Keratinocyte (primary cell): Measurements from ENCODE around the gene EWSR1. TPM values are rescaled to one million over a fixed set of nuclear protein-coding genes. Genes with fewer than 3 reads are reported as not detected.
"Not testable (repeated sequence)": the region's sequence is repeated elsewhere in the genome, so short reads cannot be mapped to it uniquely, and the experiment has no call there.

Experiments used
- DNase-seq: peaks from one replicate; pipeline ENCODE4 v3.0.0-alpha.2; 2011; ENCODE audit warnings: low read depth, missing footprints, low spot score
- FAIRE-seq: peaks from 2 replicates; lab custom pipeline; 2011; peaks lifted over from hg19 to GRCh38; lab: Jason Lieb, UNC
- H2AFZ ChIP-seq: 2 replicates; pipeline ENCODE4 v1.6.0; 2012; ENCODE audit warnings: low read length, control low read depth, inconsistent platforms; ENCODE audit not compliant: control insufficient read depth
- H3K27ac ChIP-seq: 2 replicates; pipeline ENCODE4 v1.5.1; 2011; ENCODE audit warnings: low read length; ENCODE audit not compliant: control insufficient read depth, insufficient read depth
- H3K27me3 ChIP-seq: 3 replicates; pipeline ENCODE4 v1.6.0; 2011; ENCODE audit warnings: low read length; ENCODE audit not compliant: control insufficient read depth, insufficient read depth; ENCODE audit errors: extremely low read depth
- H3K36me3 ChIP-seq, 2 experiments: 2 replicates in 1 of 2; 3 replicates in 1 of 2; pipeline ENCODE4 v1.5.1; 2011; ENCODE audit warnings: low read length in 2 of 2, mild to moderate bottlenecking in 1 of 2; ENCODE audit not compliant: control insufficient read depth in 2 of 2, insufficient read depth in 2 of 2; ENCODE audit errors: extremely low read depth in 1 of 2
- H3K4me1 ChIP-seq: 3 replicates; pipeline ENCODE4 v1.5.1; 2011; ENCODE audit warnings: low read length; ENCODE audit not compliant: control insufficient read depth, insufficient read depth; ENCODE audit errors: extremely low read depth
- H3K4me2 ChIP-seq: 3 replicates; pipeline ENCODE4 v1.6.0; 2011; ENCODE audit warnings: low read depth, low read length; ENCODE audit not compliant: control insufficient read depth, insufficient read depth; ENCODE audit errors: extremely low read depth
- H3K4me3 ChIP-seq, 3 experiments: fragments of 200-600 bp in 1 of 3; sonication (generic) in 1 of 3; 2 replicates in 2 of 3; 3 replicates in 1 of 3; pipeline ENCODE4 v1.5.1; 2011 to 2016; ENCODE audit warnings: low read length in 3 of 3, mild to moderate bottlenecking in 3 of 3, control low read depth in 2 of 3, inconsistent platforms in 1 of 3, low read depth in 1 of 3, mixed read lengths in 1 of 3, mixed run types in 1 of 3, moderate library complexity in 1 of 3; ENCODE audit not compliant: control insufficient read depth in 2 of 3, insufficient read depth in 2 of 3; ENCODE audit errors: extremely low read depth in 1 of 3
- H3K79me2 ChIP-seq: 2 replicates; pipeline ENCODE4 v1.6.0; 2012; ENCODE audit warnings: low read length; ENCODE audit not compliant: control insufficient read depth, insufficient read depth
- H3K9ac ChIP-seq: 3 replicates; pipeline ENCODE4 v1.6.0; 2011; ENCODE audit warnings: low read length; ENCODE audit not compliant: control insufficient read depth, insufficient read depth; ENCODE audit errors: extremely low read depth
- H3K9me1 ChIP-seq: 3 replicates; pipeline ENCODE4 v1.6.0; 2011; ENCODE audit warnings: low read length; ENCODE audit not compliant: control insufficient read depth, insufficient read depth; ENCODE audit errors: extremely low read depth
- H3K9me3 ChIP-seq: 2 replicates; pipeline ENCODE4 v1.5.1; 2012; ENCODE audit warnings: low read depth, low read length; ENCODE audit not compliant: control insufficient read depth
- H4K20me1 ChIP-seq: 3 replicates; pipeline ENCODE4 v1.6.0; 2011; ENCODE audit warnings: low read length; ENCODE audit not compliant: control insufficient read depth, insufficient read depth; ENCODE audit errors: extremely low read depth
- EZH2 ChIP-seq: IDR thresholded peaks from one replicate; pipeline ENCODE4 v1.6.1; 2012; ENCODE audit warnings: inconsistent platforms, mild to moderate bottlenecking, low read length, moderate library complexity
- dilution Hi-C: fragments of 300-500 bp; cut with MboI; formaldehyde crosslinking; loops from one replicate; pipeline ENCODE4 v1.7.0; 2020; ENCODE audit warnings: low sequenced_read_pairs; ENCODE audit not compliant: extremely low pct_ligation_motif_present
- polyA minus RNA-seq, 3 experiments: library from RNA; depleted of rRNA, polyadenylated mRNA; stranded (reverse); fragments of >200 nt; gene quantifications; 1 replicate in 1 of 3; 2 replicates in 1 of 3; 3 replicates in 1 of 3; pipeline ENCODE4 v1.2.3, GENCODE V29; 2011
- polyA plus RNA-seq, 5 experiments: library from polyadenylated mRNA; depleted of rRNA in 3 of 5; stranded (reverse) in 3 of 5; stranded (forward) in 1 of 5; unstranded in 1 of 5; fragments of >200 nt; gene quantifications; 1 replicate in 1 of 5; 2 replicates in 3 of 5; 3 replicates in 1 of 5; pipeline versions ENCODE4 v1.2.1 to v1.2.3, GENCODE V29; 2011 to 2012; ENCODE audit warnings: missing spikeins in 2 of 5, low read depth in 1 of 5, low replicate concordance in 1 of 5
- TF ChIP-seq, protein P1 (sequence below), 3 experiments: IDR thresholded peaks in 1 of 3; conservative IDR thresholded peaks in 1 of 3; optimal IDR thresholded peaks in 1 of 3; 2 replicates in 2 of 3; 3 replicates in 1 of 3; pipeline versions ENCODE3 to v1.5.1; 2011; ENCODE audit warnings: low read length in 3 of 3, mild to moderate bottlenecking in 3 of 3, moderate library complexity in 2 of 3, control low read depth in 1 of 3, inconsistent platforms in 1 of 3; ENCODE audit not compliant: insufficient read depth in 2 of 3; ENCODE audit errors: extremely low read depth in 1 of 3

Gene EWSR1, protein sequence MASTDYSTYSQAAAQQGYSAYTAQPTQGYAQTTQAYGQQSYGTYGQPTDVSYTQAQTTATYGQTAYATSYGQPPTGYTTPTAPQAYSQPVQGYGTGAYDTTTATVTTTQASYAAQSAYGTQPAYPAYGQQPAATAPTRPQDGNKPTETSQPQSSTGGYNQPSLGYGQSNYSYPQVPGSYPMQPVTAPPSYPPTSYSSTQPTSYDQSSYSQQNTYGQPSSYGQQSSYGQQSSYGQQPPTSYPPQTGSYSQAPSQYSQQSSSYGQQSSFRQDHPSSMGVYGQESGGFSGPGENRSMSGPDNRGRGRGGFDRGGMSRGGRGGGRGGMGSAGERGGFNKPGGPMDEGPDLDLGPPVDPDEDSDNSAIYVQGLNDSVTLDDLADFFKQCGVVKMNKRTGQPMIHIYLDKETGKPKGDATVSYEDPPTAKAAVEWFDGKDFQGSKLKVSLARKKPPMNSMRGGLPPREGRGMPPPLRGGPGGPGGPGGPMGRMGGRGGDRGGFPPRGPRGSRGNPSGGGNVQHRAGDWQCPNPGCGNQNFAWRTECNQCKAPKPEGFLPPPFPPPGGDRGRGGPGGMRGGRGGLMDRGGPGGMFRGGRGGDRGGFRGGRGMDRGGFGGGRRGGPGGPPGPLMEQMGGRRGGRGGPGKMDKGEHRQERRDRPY
- polyA plus RNA-seq: 245 to 280 TPM (median 257 TPM) in 3 replicates
- 108 TPM for polyA plus RNA-seq (2011; ENCODE audit: low read depth)
- 146 and 159 TPM in 2 replicates for polyA plus RNA-seq (2011; cell fraction: cytosol; rRNA removed)
- polyA plus RNA-seq (2011; cell fraction: nucleus; rRNA removed): 475 and 506 TPM in 2 replicates
- 97.0 and 325 TPM in 2 replicates for polyA plus RNA-seq (2012; ENCODE audit: low replicate concordance)
- polyA minus RNA-seq: 384 to 460 TPM (median 413 TPM) in 3 replicates
- 154 TPM for polyA minus RNA-seq (2011; cell fraction: cytosol; rRNA and poly(A)+ RNA removed)
- 92.0 and 156 TPM in 2 replicates for polyA minus RNA-seq (2011; cell fraction: nucleus; rRNA and poly(A)+ RNA removed)

DNA sequence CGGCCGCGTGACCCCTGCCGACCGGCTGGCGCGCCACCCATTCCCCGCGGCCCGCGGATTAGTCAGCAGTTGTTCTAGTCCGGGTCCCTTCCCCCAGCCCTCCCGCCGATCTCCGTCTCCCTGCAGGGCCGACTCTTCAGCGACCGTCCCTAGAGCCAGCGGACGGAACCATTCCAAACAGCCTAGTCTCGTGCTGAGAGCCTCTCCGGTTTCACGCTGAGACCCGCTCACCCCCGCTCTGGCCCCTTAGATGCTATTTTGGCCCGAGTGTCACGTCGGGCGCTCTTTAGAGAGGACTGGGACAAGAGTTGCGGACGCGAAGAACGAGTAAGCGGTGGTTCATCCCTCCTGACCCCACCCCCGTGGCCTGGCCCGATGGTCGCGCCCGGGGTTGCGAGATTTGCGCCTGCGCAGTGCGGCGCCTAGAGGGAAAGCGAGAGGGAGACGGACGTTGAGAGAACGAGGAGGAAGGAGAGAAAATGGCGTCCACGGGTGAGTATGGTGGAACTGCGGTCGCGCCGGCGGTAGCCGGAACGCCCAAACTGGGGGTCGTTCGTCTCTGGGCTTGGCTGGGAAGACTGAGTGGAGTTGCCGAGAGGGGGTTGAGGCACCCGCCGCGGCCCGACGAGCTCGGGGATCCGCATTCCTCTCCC, at the start of gene EWSR1, which contains the start of gene RHBDD3:
Gene EWSR1 (plus strand): TSS at position 411 of the 653 bp plus-strand sequence. CDS start 69 bp downstream, at position 480.
Gene RHBDD3 (minus strand): TSS at position 124 of the 653 bp plus-strand sequence. CDS start 2,355 bp downstream, outside the sequence.
- DNase-seq: peak; percentile 78
- H3K4me1 ChIP-seq: peaks cover 23% of the 10 kb centered on the region
- TF ChIP-seq, protein P1, sequence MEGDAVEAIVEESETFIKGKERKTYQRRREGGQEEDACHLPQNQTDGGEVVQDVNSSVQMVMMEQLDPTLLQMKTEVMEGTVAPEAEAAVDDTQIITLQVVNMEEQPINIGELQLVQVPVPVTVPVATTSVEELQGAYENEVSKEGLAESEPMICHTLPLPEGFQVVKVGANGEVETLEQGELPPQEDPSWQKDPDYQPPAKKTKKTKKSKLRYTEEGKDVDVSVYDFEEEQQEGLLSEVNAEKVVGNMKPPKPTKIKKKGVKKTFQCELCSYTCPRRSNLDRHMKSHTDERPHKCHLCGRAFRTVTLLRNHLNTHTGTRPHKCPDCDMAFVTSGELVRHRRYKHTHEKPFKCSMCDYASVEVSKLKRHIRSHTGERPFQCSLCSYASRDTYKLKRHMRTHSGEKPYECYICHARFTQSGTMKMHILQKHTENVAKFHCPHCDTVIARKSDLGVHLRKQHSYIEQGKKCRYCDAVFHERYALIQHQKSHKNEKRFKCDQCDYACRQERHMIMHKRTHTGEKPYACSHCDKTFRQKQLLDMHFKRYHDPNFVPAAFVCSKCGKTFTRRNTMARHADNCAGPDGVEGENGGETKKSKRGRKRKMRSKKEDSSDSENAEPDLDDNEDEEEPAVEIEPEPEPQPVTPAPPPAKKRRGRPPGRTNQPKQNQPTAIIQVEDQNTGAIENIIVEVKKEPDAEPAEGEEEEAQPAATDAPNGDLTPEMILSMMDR (optimal IDR thresholded peaks at IDR 0.05 in 1 of 3, IDR thresholded peaks at IDR 0.05 in 1 of 3, conservative IDR thresholded peaks at IDR 0.05 in 1 of 3; ENCODE audit: extremely low read depth in 1 of 3, insufficient read depth in 2 of 3, low read length in 3 of 3): no peak
- no peak for TF ChIP-seq EZH2
- H3K27me3 ChIP-seq: no peaks in the 10 kb centered on the region
- peak within 1 kb of the TSS; percentile 96 for H2AFZ ChIP-seq
- H3K9me3 ChIP-seq: no peaks in the 10 kb centered on the region
- peak within 1 kb of the TSS; percentile 82 to 92 (median 89) for H3K4me3 ChIP-seq
- H4K20me1 ChIP-seq: peaks cover 36% of the 10 kb centered on the region
- H3K4me2 ChIP-seq: peak within 1 kb of the TSS; percentile 97
- peaks cover 14 to 27% of the 10 kb centered on the region in 2 experiments for H3K36me3 ChIP-seq
- H3K9ac ChIP-seq: peak within 1 kb of the TSS; percentile 100
- peak within 1 kb of the TSS; percentile 100 for H3K27ac ChIP-seq
- no peaks in the 10 kb centered on the region for H3K9me1 ChIP-seq
- no peak for FAIRE-seq
- dilution Hi-C loops: no loop called here
- peaks cover 65% of the 10 kb centered on the region for H3K79me2 ChIP-seq

DNA sequence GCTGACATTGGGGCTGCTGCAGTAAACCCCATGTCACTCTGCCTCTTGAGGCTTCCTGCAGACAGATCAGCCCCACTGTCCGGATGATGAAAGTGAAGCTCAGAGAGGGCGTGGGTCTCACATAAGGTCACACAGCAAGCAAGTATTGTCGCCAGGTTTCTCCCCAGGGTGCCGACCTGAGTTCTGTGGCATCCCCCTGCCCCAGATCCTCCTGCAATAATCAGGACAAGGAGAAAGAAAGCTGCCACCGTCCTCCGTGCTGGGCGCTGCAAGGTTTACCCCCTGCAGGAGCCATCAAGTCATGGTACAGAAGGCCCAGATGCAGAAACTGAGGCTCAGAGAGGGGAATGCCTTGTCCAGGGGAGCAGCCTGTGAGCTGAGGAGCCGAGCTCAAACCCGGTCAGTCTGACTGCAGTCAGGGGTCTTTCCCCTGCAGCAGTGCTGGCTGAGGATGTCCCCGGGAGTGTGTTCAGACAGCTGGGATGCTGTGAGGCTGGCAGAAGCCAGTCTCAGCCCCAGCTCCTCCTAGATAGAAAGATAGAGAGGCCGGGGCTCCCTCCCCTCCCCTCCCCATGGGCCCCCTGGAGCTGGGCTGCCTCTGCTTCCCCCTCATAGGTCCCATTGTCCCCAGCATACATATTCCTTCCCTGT, 49.2 kb upstream of the EWSR1 start:
- no peak overlapping the region for H2AFZ ChIP-seq
- no peak for DNase-seq
- TF ChIP-seq, protein P1 (optimal IDR thresholded peaks at IDR 0.05 in 1 of 3, IDR thresholded peaks at IDR 0.05 in 1 of 3, conservative IDR thresholded peaks at IDR 0.05 in 1 of 3; ENCODE audit: extremely low read depth in 1 of 3, insufficient read depth in 2 of 3, low read length in 3 of 3): no peak
- TF ChIP-seq EZH2: no peak
- FAIRE-seq: no peak
- peaks cover 12% of the 10 kb centered on the region for H3K27me3 ChIP-seq
- H3K79me2 ChIP-seq: no peaks in the 10 kb centered on the region
- H3K4me1 ChIP-seq: no peaks in the 10 kb centered on the region
- H4K20me1 ChIP-seq: no peaks in the 10 kb centered on the region
- no peak overlapping the region for H3K27ac ChIP-seq
- dilution Hi-C loops: no loop called here
- no peak overlapping the region for H3K4me2 ChIP-seq
- H3K9ac ChIP-seq: no peak overlapping the region
- H3K9me3 ChIP-seq: no peaks in the 10 kb centered on the region
- H3K9me1 ChIP-seq: no peaks in the 10 kb centered on the region
- no peaks in the 10 kb centered on the region for H3K36me3 ChIP-seq
- H3K4me3 ChIP-seq: no peak overlapping the region

DNA sequence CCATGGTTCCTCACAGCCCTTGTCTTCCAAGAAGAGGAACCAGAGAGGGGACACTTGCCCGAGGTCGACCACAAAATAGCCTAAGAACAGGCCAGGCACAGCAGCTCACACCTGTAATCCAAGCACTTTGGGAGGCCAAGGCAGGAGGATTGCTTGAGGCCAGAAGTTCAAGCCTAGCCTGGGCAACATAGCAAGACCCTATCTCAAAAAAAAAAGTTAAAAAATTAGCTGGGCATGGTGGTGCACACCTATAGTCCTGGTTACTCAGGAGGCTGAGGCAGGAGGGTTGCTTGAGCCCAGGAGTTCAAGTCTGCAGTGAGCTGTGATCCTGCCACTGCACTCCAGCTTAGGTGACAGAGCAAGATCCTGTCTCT, 48.7 kb upstream of the EWSR1 start:
- H3K9me3 ChIP-seq, H3K4me1 ChIP-seq, H4K20me1 ChIP-seq, H3K79me2 ChIP-seq, H3K9me1 ChIP-seq, H3K36me3 ChIP-seq, H3K27ac ChIP-seq, FAIRE-seq, dilution Hi-C loops, DNase-seq, H3K9ac ChIP-seq, H2AFZ ChIP-seq, H3K4me2 ChIP-seq, H3K4me3 ChIP-seq: not testable (repeated sequence)
- H3K27me3 ChIP-seq: peaks cover 12% of the 10 kb centered on the region
